ENCODE data around the gene SCFD2. TPM values are rescaled to one million over a fixed set of nuclear protein-coding genes. Genes with fewer than 3 reads are reported as not detected.
"Not testable (repeated sequence)": the region's sequence is repeated elsewhere in the genome, so short reads cannot be mapped to it uniquely, and the experiment has no call there.

The SCFD2 gene
- total RNA-seq, 1 donor from 2014 or later = 11.0 TPM

DNA sequence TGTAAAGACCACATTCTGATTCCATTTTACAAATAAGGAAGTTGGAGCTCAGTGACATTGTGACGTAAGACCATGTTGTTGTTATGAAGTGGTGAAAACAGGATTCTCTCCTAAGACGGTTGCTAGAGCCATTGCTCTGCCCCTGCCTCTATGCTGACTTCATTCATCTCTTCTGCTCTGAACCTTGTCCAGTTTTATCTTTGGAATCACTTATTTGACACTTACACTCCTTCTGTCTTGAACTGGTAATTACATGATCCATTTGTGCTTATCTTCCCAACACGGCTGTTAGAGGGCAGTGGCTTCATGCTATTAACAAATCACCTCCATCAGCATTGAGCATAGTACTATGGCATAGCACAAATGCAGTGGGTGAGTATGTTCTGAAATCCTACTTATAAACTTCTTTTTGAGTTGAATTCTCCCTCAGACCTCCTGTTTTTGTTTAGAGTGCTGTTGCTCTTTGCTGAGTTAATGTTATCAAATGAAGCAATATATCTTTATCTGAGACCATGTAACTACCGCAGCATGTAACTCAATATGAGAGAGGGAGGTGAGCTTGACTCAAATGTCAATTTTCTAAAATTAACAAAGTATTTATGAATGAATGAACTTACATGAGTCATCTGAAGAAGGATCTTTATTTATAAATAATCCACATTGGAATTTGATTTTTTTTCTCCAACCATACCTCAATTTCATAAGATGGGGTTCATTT is 326.0 kb downstream of the SCFD2 start:
- Histone ChIP-seq H3K36me3 (ENCODE audit: control insufficient read depth, insufficient read depth, low read length) (no peaks in the 10 kb centered on the region), H3K4me3 (ENCODE audit: low read depth, low read length) (no peak overlapping the region), H3K27me3 (ENCODE audit: control insufficient read depth, insufficient read depth, low read length) (no peaks in the 10 kb centered on the region)
- DNase-seq (ENCODE audit: low read depth) = no peak
- TF ChIP-seq, protein P1, sequence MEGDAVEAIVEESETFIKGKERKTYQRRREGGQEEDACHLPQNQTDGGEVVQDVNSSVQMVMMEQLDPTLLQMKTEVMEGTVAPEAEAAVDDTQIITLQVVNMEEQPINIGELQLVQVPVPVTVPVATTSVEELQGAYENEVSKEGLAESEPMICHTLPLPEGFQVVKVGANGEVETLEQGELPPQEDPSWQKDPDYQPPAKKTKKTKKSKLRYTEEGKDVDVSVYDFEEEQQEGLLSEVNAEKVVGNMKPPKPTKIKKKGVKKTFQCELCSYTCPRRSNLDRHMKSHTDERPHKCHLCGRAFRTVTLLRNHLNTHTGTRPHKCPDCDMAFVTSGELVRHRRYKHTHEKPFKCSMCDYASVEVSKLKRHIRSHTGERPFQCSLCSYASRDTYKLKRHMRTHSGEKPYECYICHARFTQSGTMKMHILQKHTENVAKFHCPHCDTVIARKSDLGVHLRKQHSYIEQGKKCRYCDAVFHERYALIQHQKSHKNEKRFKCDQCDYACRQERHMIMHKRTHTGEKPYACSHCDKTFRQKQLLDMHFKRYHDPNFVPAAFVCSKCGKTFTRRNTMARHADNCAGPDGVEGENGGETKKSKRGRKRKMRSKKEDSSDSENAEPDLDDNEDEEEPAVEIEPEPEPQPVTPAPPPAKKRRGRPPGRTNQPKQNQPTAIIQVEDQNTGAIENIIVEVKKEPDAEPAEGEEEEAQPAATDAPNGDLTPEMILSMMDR (IDR thresholded peaks at IDR 0.05; ENCODE audit: insufficient read depth, low read length, poor library complexity, severe bottlenecking) = no peak

DNA sequence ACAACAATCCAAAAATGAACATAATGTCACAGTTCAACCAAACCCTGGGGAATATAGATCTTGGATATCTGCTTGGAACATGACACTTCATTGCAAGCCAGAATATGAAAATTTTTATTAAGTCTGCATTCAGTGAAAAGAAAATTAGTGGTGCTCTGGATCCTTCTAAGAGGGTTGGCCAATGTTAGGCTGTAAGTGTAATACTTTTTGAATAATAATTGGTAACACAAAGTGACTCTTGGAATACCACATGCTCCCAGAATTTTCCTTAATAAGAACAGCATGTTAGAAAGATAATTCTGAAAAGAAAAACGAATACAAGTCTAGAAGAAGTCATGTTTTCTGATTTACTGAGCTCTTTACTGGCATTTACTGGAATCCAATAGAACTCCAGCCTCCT is 328.0 kb downstream of the SCFD2 start:
- H3K4me3 ChIP-seq (ENCODE audit: low read depth, low read length) = no peak overlapping the region
- no peaks in the 10 kb centered on the region for H3K36me3 ChIP-seq (ENCODE audit: control insufficient read depth, insufficient read depth, low read length)
- no peaks in the 10 kb centered on the region for H3K27me3 ChIP-seq (ENCODE audit: control insufficient read depth, insufficient read depth, low read length)
- TF ChIP-seq, protein P1 (IDR thresholded peaks at IDR 0.05; ENCODE audit: insufficient read depth, low read length, poor library complexity, severe bottlenecking) = no peak
- DNase-seq (ENCODE audit: low read depth) = no peak

DNA sequence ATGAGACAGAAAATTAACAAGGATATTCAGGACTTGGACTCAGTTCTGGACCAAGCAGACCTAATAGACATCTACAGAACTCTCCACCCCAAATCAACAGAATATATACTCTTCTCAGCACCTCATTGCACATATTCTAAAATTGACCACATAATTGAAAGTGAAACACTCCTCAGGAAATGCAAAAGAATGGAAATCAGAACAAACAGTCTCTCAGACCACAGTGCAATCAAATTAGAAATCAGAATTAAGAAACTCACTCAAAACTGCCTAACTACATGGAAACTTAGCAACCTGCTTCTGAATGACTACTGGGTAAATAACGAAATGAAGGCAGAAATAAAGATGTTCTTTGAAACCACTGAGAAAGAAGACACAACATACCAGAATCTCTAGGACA is 333.0 kb downstream of the SCFD2 start:
- not testable (repeated sequence) for H3K36me3 ChIP-seq (ENCODE audit: control insufficient read depth, insufficient read depth, low read length); H3K27me3 ChIP-seq (ENCODE audit: control insufficient read depth, insufficient read depth, low read length); DNase-seq (ENCODE audit: low read depth); H3K4me3 ChIP-seq (ENCODE audit: low read depth, low read length)

DNA sequence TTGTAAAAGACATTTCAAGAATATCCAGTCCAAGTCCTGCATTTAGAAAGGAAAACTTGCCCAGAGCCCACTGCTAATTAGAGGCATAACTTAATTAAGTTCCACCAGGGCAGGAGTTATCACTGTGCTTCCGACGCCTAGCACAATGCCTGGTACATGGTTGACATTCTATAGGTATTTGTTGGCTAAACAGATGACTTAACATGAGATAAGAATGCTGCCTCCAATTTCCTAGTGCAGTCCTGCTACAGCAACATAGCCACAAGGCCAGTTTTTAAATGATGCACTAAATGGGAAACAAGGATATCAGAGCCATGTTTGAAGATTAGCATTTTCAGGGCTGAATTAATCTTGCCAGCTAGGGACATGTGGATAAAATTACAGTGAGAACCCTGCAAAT is 339.6 kb downstream of the SCFD2 start:
- Histone ChIP-seq H3K4me3 (ENCODE audit: low read depth, low read length) (no peak overlapping the region), H3K27me3 (ENCODE audit: control insufficient read depth, insufficient read depth, low read length) (no peaks in the 10 kb centered on the region), H3K36me3 (ENCODE audit: control insufficient read depth, insufficient read depth, low read length) (no peaks in the 10 kb centered on the region)
- TF ChIP-seq, protein P1 (IDR thresholded peaks at IDR 0.05; ENCODE audit: insufficient read depth, low read length, poor library complexity, severe bottlenecking) = no peak
- DNase-seq (ENCODE audit: low read depth) = no peak

DNA sequence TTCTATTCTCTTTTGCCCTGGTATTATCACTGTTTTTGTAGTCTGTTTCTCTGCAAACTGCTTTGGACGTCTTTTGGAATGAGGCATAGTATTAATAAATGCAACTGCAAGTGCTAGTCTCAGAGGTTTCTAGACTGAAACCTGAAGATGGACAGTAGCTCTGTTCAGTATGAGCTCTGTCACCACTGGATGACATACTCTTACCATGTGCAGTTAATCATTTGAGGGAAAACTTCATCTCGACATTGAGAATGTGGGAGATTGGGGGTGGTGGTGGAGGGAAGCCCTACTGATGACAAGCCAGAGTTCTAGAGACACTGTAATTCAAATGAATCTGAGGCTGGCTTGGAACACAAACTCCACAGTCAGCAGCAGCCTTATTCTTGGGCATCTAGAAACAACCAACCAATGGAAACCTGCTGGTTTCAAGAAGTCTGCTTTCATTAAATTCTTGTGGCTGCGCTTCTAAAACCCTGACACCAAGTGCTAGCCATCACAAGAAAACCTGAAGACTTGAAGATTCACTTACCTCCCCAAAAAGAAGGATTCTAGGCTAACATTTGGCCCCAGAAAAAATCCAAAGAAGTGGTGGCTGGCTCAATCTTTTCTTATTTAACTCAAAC is 342.1 kb downstream of the SCFD2 start:
- no peak for DNase-seq (ENCODE audit: low read depth)
- Histone ChIP-seq H3K4me3 (ENCODE audit: low read depth, low read length) (no peak overlapping the region), H3K36me3 (ENCODE audit: control insufficient read depth, insufficient read depth, low read length) (no peaks in the 10 kb centered on the region), H3K27me3 (ENCODE audit: control insufficient read depth, insufficient read depth, low read length) (no peaks in the 10 kb centered on the region)
- TF ChIP-seq, protein P1 (IDR thresholded peaks at IDR 0.05; ENCODE audit: insufficient read depth, low read length, poor library complexity, severe bottlenecking) = no peak

DNA sequence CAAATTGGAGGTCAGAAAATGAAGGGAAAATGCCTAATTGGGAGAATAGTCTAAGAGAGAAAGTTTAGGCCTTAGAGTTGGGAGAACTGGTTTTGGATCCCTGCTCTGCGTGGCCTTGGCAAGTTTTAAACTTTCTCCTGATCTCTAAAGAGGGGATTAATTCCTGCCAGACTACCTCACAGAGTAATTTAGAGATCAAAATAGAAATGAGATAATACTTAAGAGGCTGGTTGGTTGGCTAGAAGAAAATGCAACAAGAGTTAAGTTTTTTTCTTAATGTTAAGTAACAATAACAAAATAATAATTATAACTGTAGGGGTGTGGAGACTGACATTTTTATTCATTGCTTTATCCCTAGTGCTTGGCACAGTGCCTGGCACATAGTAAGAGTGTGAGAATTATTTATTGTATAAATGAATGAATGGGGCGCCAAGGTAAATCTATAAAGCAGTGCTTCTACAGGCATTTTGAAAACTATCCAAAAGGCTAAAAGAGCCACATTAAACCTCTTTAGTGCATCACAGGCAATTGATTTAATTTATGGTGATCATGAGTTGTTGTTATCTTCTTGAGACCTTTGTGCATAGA is 343.3 kb downstream of the SCFD2 start:
- Histone ChIP-seq H3K4me3 (ENCODE audit: low read depth, low read length) (no peak overlapping the region), H3K36me3 (ENCODE audit: control insufficient read depth, insufficient read depth, low read length) (no peaks in the 10 kb centered on the region), H3K27me3 (ENCODE audit: control insufficient read depth, insufficient read depth, low read length) (no peaks in the 10 kb centered on the region)
- TF ChIP-seq, protein P1 (IDR thresholded peaks at IDR 0.05; ENCODE audit: insufficient read depth, low read length, poor library complexity, severe bottlenecking) = no peak
- DNase-seq (ENCODE audit: low read depth) = no peak
